HG03432 (cell line): ENCODE measurements around the gene PSME1.

Source experiments
- ATAC-seq: cut with Tn5 transposase; IDR thresholded peaks from one replicate; pipeline ENCODE4 v1.9.1; 2021; ENCODE audit warnings: mild to moderate bottlenecking, moderate library complexity; ENCODE audit not compliant: unreplicated experiment

PSME1 gene

GRCh38 chr14:24167469-24168114 is 31.6 kb downstream of the PSME1 start:
- ATAC-seq: no peak

- ATAC-seq: peak; percentile 91
Measured at GRCh38 chr14:24171422-24172260, 35.6 kb downstream of the PSME1 start, which contains the start of gene REC8. Gene REC8 (plus strand): TSS chr14:24172080. CDS start chr14:24172553, 473 bp downstream.

GRCh38 chr14:24172261-24172860 is 36.4 kb downstream of the PSME1 start:
- no peak for ATAC-seq

- no peak for ATAC-seq
Measured at GRCh38 chr14:24172871-24173281, 36.9 kb downstream of the PSME1 start.

GRCh38 chr14:24176599-24176998 is 40.6 kb downstream of the PSME1 start:
- no peak for ATAC-seq

- no peak for ATAC-seq
Measured at GRCh38 chr14:24177041-24177825, 41.2 kb downstream of the PSME1 start.

- no peak for ATAC-seq
Measured at GRCh38 chr14:24177891-24178290, 41.9 kb downstream of the PSME1 start.

GRCh38 chr14:24178399-24179178 is 42.6 kb downstream of the PSME1 start:
- no peak for ATAC-seq

GRCh38 chr14:24179294-24179960 is 43.4 kb downstream of the PSME1 start:
- ATAC-seq: no peak

- no peak for ATAC-seq
Measured at GRCh38 chr14:24179961-24180796, 44.2 kb downstream of the PSME1 start.

GRCh38 chr14:24181371-24182077 is 45.5 kb downstream of the PSME1 start:
- no peak for ATAC-seq

GRCh38 chr14:24182110-24182882 is 46.3 kb downstream of the PSME1 start:
- no peak for ATAC-seq

- no peak for ATAC-seq
Measured at GRCh38 chr14:24183014-24183481, 47.1 kb downstream of the PSME1 start.

- ATAC-seq: no peak
Measured at GRCh38 chr14:24184104-24184970, 48.3 kb downstream of the PSME1 start.

- ATAC-seq: no peak
Measured at GRCh38 chr14:24185026-24185425, 49.0 kb downstream of the PSME1 start.

GRCh38 chr14:24185741-24186140 is 49.7 kb downstream of the PSME1 start:
- no peak for ATAC-seq
